Calu3 (cell line): ENCODE data around the gene TBPL1. TPM values are rescaled to one million over a fixed set of nuclear protein-coding genes. Genes with fewer than 3 reads are reported as not detected.

Experiments
- BruUV-seq: library from RNA; stranded (reverse); fragments of 400-500 nt; replicated peaks from 2 replicates; lab custom pipeline; 2021; lab: Mats Ljungman, UMichigan
- CTCF ChIA-PET: fragments of 300-600 bp; sonication (Branson Sonifier 250); formaldehyde crosslinking; loops from one replicate; lab custom pipeline; 2022; ENCODE audit warnings: antibody characterized with exemption; lab: Charles Lee
- DNase-seq: peaks from one replicate; pipeline ENCODE4 v3.0.0; 2022
- H3K27ac Mint-ChIP-seq: one replicate; pipeline ENCODE4 v1.8.0; 2022; ENCODE audit warnings: mixed read lengths; ENCODE audit not compliant: unreplicated experiment
- H3K27me3 Mint-ChIP-seq: one replicate; pipeline ENCODE4 v1.8.0; 2022; ENCODE audit warnings: mixed read lengths; ENCODE audit not compliant: unreplicated experiment
- H3K36me3 Mint-ChIP-seq: one replicate; pipeline ENCODE4 v1.8.0; 2022; ENCODE audit warnings: mild to moderate bottlenecking, moderate library complexity, mixed read lengths; ENCODE audit not compliant: insufficient read depth, unreplicated experiment
- H3K4me1 Mint-ChIP-seq: one replicate; pipeline ENCODE4 v1.8.0; 2022; ENCODE audit warnings: mild to moderate bottlenecking, low read depth, mixed read lengths; ENCODE audit not compliant: unreplicated experiment
- H3K4me3 Mint-ChIP-seq: one replicate; pipeline ENCODE4 v1.8.0; 2022; ENCODE audit warnings: mild to moderate bottlenecking, low read depth, moderate library complexity, mixed read lengths; ENCODE audit not compliant: unreplicated experiment
- H3K9me3 Mint-ChIP-seq: one replicate; pipeline ENCODE4 v1.8.0; 2022; ENCODE audit warnings: low read depth, mixed read lengths; ENCODE audit not compliant: unreplicated experiment
- CTCF ChIP-seq: fragments of 200-600 bp; IDR thresholded peaks from one replicate; pipeline ENCODE4 v1.8.0; 2022; ENCODE audit warnings: antibody characterized with exemption; ENCODE audit not compliant: unreplicated experiment
- intact Hi-C: fragments of 100-400 bp; cut with micrococcal nuclease; formaldehyde crosslinking; loops from one replicate; pipeline ENCODE4 v1.10.0; 2022; ENCODE audit not compliant: unreplicated experiment
- total RNA-seq: library from RNA; stranded (reverse); gene quantifications from 2 replicates; pipeline ENCODE4 v1.2.3, GENCODE V29; 2022

Gene TBPL1
- total RNA-seq, 1 experiment from 2014 or later, result 31.5 TPM

- intact Hi-C loops, result no loop called here
Observed at GRCh38 chr6:134031696-134032255, 78.8 kb downstream of the TBPL1 start.

GRCh38 chr6:134034478-134034877 is 81.5 kb downstream of the TBPL1 start:
- Mint-ChIP-seq H3K4me3 (no peak overlapping the region), H3K36me3 (peaks cover 21% of the 10 kb centered on the region), H3K27me3 (no peaks in the 10 kb centered on the region), H3K4me1 (peaks cover 80% of the 10 kb centered on the region), H3K27ac (peak overlapping the region; percentile 99), H3K9me3 (no peaks in the 10 kb centered on the region)
- intact Hi-C loops, result loop anchor here (2.0 kb wide), 1 partner anchor 44 kb away; no protein-coding TSS in a partner anchor
- CTCF ChIA-PET, result interaction anchor here (0.6 kb wide), 1 partner anchor 54 kb away, joined by 5 read pairs; no protein-coding TSS in a partner anchor
- BruUV-seq, result no TSS peak
- DNase-seq, result no peak
- TF ChIP-seq CTCF, result no peak

More at GRCh38 chr6:134031696-134032255, 78.8 kb downstream of the TBPL1 start:
- Mint-ChIP-seq H3K4me1 (peaks cover 86% of the 10 kb centered on the region), H3K27me3 (no peaks in the 10 kb centered on the region), H3K9me3 (no peaks in the 10 kb centered on the region), H3K27ac (peak overlapping the region; percentile 58), H3K36me3 (peaks cover 16% of the 10 kb centered on the region), H3K4me3 (no peak overlapping the region)
- CTCF ChIA-PET, result interaction anchor here (0.6 to 1.8 kb wide), 4 partner anchors 24 to 500 kb away, joined by 3 to 7 read pairs (median 4); no protein-coding TSS in a partner anchor
- BruUV-seq, result no TSS peak
- peak; percentile 20 for DNase-seq
- TF ChIP-seq CTCF, result no peak

- H3K27ac Mint-ChIP-seq, result peak overlapping the region; percentile 99
- peaks cover 21% of the 10 kb centered on the region for H3K36me3 Mint-ChIP-seq
- TF ChIP-seq CTCF, result no peak
- intact Hi-C loops, result loop anchor here (2.0 kb wide), 1 partner anchor 44 kb away; no protein-coding TSS in a partner anchor
- H3K4me1 Mint-ChIP-seq, result peaks cover 74% of the 10 kb centered on the region
- peak overlapping the region; percentile 31 for H3K4me3 Mint-ChIP-seq
- H3K27me3 Mint-ChIP-seq, result no peaks in the 10 kb centered on the region
- H3K9me3 Mint-ChIP-seq, result no peaks in the 10 kb centered on the region
- CTCF ChIA-PET, result interaction anchor here (0.8 to 1.5 kb wide), 5 partner anchors 17 to 68 kb away, joined by 3 to 7 read pairs (median 5); partner anchors contain the start of gene SLC2A12
- DNase-seq, result peak; percentile 27
- BruUV-seq, result TSS peak; percentile 83
Observed at GRCh38 chr6:134034961-134035822, 82.2 kb downstream of the TBPL1 start.

- no TSS peak for BruUV-seq
- no peaks in the 10 kb centered on the region for H3K27me3 Mint-ChIP-seq
- H3K4me1 Mint-ChIP-seq, result peaks cover 72% of the 10 kb centered on the region
- H3K9me3 Mint-ChIP-seq, result no peaks in the 10 kb centered on the region
- peaks cover 22% of the 10 kb centered on the region for H3K36me3 Mint-ChIP-seq
- TF ChIP-seq CTCF, result no peak
- H3K27ac Mint-ChIP-seq, result peak overlapping the region; percentile 99
- CTCF ChIA-PET, result interaction anchor here (0.8 to 1.5 kb wide), 5 partner anchors 16 to 68 kb away, joined by 3 to 7 read pairs (median 5); partner anchors contain the start of gene SLC2A12
- intact Hi-C loops, result loop anchor here (2.0 kb wide), 1 partner anchor 45 kb away; no protein-coding TSS in a partner anchor
- peak overlapping the region; percentile 31 for H3K4me3 Mint-ChIP-seq
- peak; percentile 83 for DNase-seq
Observed at GRCh38 chr6:134035823-134036296, 82.8 kb downstream of the TBPL1 start.
